ENCODE data around the gene YES1. TPM values are rescaled to one million over a fixed set of nuclear protein-coding genes. Genes with fewer than 3 reads are reported as not detected.
"Not testable (repeated sequence)": the region's sequence is repeated elsewhere in the genome, so short reads cannot be mapped to it uniquely, and the experiment has no call there.

YES1 gene
- total RNA-seq, 2 donors from 2014 or later, result 88.5 to 116 TPM

DNA sequence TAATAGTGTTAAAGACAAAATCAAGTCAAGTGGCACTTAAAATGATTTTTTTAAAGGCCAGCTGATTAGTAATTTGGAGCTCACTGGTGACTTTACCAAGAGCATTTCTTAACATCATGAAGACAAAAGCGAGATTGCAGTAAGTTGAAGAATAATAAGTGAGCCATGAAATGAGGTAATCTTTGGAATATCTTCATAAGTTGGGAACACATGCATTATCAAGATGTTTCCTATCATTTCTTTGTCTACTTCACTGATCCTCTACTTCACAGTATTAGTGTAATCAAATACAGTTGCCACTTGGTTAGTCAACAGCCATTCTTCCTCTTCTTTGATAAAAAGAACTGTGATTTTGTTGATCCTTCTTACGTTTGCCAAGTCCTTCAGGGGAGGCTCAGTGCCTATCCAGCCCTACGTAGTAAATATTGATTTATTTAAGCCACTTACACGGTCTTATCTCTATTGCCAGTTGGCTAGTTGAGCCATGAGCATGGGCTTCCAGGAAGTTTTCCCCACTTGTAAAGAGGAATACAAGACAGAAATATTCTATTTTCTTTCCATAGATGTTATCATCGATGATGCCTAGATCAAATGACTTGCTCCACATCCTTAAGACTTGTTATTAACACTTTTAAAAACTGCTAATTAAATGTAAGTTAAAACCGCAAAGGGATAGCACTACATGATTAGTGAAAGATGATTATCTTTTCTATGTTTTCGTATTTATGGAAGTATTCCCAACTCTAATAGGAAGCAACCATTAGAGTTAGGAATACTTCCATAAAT, 46.1 kb downstream of the YES1 start:
- WGBS, result 44% methylated on average over 7 of the region's 7 CpGs
- no peaks in the 10 kb centered on the region for H3K27me3 ChIP-seq (replicated peaks; ENCODE audit: insufficient read depth)
- H3K27ac ChIP-seq, result no peak overlapping the region
- no peak overlapping the region for H3K4me3 ChIP-seq
- intact Hi-C loops (cut with DNase I), result no loop called here
- H3K36me3 ChIP-seq, result no peaks in the 10 kb centered on the region
- DNase-seq (ENCODE audit: low spot score), result no peak
- H3K4me1 ChIP-seq (replicated peaks), result no peaks in the 10 kb centered on the region
- H3K9me3 ChIP-seq, result no peaks in the 10 kb centered on the region
- TF ChIP-seq POLR2A (IDR thresholded peaks at IDR 0.05) (no peak), POLR2AphosphoS5 (IDR thresholded peaks at IDR 0.05) (no peak)
- TF ChIP-seq, protein P1, sequence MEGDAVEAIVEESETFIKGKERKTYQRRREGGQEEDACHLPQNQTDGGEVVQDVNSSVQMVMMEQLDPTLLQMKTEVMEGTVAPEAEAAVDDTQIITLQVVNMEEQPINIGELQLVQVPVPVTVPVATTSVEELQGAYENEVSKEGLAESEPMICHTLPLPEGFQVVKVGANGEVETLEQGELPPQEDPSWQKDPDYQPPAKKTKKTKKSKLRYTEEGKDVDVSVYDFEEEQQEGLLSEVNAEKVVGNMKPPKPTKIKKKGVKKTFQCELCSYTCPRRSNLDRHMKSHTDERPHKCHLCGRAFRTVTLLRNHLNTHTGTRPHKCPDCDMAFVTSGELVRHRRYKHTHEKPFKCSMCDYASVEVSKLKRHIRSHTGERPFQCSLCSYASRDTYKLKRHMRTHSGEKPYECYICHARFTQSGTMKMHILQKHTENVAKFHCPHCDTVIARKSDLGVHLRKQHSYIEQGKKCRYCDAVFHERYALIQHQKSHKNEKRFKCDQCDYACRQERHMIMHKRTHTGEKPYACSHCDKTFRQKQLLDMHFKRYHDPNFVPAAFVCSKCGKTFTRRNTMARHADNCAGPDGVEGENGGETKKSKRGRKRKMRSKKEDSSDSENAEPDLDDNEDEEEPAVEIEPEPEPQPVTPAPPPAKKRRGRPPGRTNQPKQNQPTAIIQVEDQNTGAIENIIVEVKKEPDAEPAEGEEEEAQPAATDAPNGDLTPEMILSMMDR (IDR thresholded peaks at IDR 0.05), result no peak

DNA sequence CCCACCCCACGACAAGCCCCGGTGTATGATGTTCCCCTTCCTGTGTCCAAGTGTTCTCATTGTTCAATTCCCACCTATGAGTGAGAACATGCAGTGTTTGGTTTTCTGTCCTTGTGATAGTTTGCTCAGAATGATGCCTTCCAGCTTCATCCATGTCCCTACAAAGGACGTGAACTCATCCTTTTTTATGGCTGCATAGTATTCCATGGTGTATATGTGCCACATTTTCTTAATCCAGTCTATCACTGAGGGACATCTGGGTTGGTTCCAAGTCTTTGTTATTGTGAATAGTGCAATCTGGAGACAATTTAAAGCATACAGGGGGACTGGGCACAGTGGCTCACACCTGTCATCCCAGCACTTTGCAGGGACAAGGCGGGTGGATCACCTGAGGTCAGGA, 52.2 kb downstream of the YES1 start:
- 96% methylated on average over 4 of the region's 4 CpGs for WGBS
- H3K36me3 ChIP-seq; H3K9me3 ChIP-seq; H3K4me3 ChIP-seq; H3K27ac ChIP-seq; H3K4me1 ChIP-seq (replicated peaks); DNase-seq (ENCODE audit: low spot score); H3K27me3 ChIP-seq (replicated peaks; ENCODE audit: insufficient read depth); intact Hi-C loops (cut with DNase I): not testable (repeated sequence)

DNA sequence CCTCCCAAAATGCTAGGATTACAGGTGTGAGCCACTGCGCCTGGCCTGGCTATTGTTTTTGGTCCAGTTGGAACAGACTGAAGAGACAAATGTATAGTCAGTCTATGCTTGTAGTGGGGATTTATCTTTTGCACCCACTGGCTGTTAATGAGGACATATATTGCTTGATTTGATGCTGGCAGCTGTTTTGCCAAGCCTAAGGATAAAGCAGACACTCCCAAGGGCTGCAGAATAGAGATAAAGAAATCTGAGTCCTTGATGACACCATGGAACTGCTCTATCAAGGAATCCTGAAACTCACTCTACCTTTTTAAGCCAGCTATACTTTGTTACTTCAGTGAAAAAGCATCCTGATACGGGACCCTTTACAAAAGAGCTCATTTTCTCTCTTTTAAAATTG, 56.5 kb downstream of the YES1 start:
- H3K4me3 ChIP-seq, result no peak overlapping the region
- TF ChIP-seq, protein P1 (IDR thresholded peaks at IDR 0.05), result no peak
- no peak for TF ChIP-seq POLR2AphosphoS5 (IDR thresholded peaks at IDR 0.05)
- no peak for TF ChIP-seq POLR2A (IDR thresholded peaks at IDR 0.05)

GRCh38 chr18:754656-755055, 57.4 kb downstream of the YES1 start:
- intact Hi-C loops (cut with DNase I), result no loop called here
- TF ChIP-seq POLR2AphosphoS5 (IDR thresholded peaks at IDR 0.05) (no peak), POLR2A (IDR thresholded peaks at IDR 0.05) (no peak)
- TF ChIP-seq, protein P1 (IDR thresholded peaks at IDR 0.05), result no peak
- H3K27me3 ChIP-seq (replicated peaks; ENCODE audit: insufficient read depth), result no peaks in the 10 kb centered on the region
- no peaks in the 10 kb centered on the region for H3K4me1 ChIP-seq (replicated peaks)
- no peak overlapping the region for H3K4me3 ChIP-seq
- DNase-seq (ENCODE audit: low spot score), result no peak
- H3K36me3 ChIP-seq, result no peaks in the 10 kb centered on the region
- H3K27ac ChIP-seq, result no peak overlapping the region
- 89% methylated on average over 1 of the region's 1 CpG for WGBS
- H3K9me3 ChIP-seq, result no peaks in the 10 kb centered on the region

More for the DNA sequence above, 56.5 kb downstream of the YES1 start:
- WGBS, result 76% methylated on average over 2 of the region's 2 CpGs
- intact Hi-C loops (cut with DNase I), result no loop called here
- no peak for DNase-seq (ENCODE audit: low spot score)
- Histone ChIP-seq H3K4me1 (replicated peaks) (no peaks in the 10 kb centered on the region), H3K27me3 (replicated peaks; ENCODE audit: insufficient read depth) (no peaks in the 10 kb centered on the region), H3K27ac (no peak overlapping the region), H3K36me3 (no peaks in the 10 kb centered on the region), H3K9me3 (no peaks in the 10 kb centered on the region)

DNA sequence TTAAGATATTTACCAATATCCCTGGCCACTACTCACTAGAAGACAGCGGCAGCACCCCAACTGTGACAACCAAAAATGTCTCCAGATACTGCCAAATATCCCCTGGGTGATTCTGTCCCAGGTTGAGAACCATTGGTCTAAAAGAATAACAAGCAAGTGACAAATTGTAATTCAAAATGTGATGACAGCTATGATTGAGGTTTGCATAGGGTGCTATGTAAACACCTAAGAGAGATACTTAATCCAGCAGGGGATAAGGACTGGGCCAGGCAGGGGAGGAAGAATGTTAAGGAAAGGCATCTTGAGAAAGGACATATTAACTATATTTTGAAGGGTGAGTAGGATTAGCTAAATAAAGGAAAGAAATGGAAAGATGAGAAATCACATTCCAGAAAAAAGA, 61.6 kb downstream of the YES1 start:
- 97% methylated on average over 1 of the region's 1 CpG for WGBS
- DNase-seq (ENCODE audit: low spot score), result no peak
- H3K36me3 ChIP-seq, result no peaks in the 10 kb centered on the region
- no peak for TF ChIP-seq POLR2A (IDR thresholded peaks at IDR 0.05)
- no peak for TF ChIP-seq POLR2AphosphoS5 (IDR thresholded peaks at IDR 0.05)
- TF ChIP-seq, protein P1 (IDR thresholded peaks at IDR 0.05), result no peak
- intact Hi-C loops (cut with DNase I), result no loop called here
- no peak overlapping the region for H3K27ac ChIP-seq
- no peaks in the 10 kb centered on the region for H3K4me1 ChIP-seq (replicated peaks)
- no peaks in the 10 kb centered on the region for H3K9me3 ChIP-seq
- H3K4me3 ChIP-seq, result no peak overlapping the region
- H3K27me3 ChIP-seq (replicated peaks; ENCODE audit: insufficient read depth), result no peaks in the 10 kb centered on the region

Data from prostate gland (tissue), 2 donors.